GM18520 (cell line): ENCODE results near the gene CIITA.

ENCODE experiments used
- ATAC-seq: cut with Tn5 transposase; IDR thresholded peaks from one replicate; pipeline ENCODE4 v1.9.1; 2021; ENCODE audit not compliant: unreplicated experiment

Gene CIITA

GRCh38 chr16:10978871-10979446, 102.0 kb downstream of the CIITA start:
- ATAC-seq: no peak

DNA sequence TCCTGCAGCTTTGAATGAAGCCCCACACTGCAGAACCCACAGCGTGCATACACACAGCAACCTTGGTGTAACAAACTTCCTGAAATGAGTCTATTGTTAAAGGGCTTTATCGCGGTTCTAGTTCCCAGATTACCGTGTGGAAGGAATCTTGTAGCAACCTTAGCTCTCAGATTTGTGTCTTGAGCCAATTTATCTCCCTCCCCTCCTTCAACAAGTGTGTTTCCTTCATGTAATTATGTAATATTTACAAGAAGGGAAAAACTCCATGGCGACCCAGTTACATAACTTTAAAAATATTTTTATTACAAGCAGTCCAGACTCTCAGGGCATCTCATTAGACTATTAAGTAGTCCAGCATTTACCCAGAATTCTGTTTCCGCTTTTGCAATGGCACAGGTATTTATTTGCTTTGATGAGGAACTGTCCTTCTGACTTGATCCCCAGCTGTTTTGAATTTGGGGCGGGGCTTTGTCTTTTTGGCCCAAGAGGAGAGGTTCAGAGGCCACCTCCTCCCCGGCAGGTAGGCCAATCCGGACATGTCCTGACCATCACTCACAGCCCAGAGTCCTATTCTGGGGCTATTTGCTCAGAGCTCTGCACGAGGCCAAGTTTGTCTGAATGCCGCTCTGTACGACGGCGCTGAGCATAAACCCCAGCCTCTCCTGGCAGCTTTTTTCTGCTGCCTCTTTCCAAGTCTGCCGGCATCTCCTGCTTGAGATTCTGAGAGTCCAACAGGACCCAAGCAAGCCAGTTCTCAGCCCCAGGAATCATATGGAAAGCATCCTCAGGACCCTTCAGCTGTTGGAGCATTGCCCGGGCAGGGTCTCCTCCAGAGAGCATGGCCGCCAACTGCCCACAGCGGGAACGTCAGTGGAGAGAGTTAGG, 103.0 kb downstream of the CIITA start:
- no peak for ATAC-seq

GRCh38 chr16:10980813-10981212, 103.8 kb downstream of the CIITA start:
- no peak for ATAC-seq

GRCh38 chr16:10981697-10982216, 104.8 kb downstream of the CIITA start:
- ATAC-seq: peak; percentile 65

GRCh38 chr16:10982465-10983150, 105.6 kb downstream of the CIITA start:
- ATAC-seq: no peak

GRCh38 chr16:10983159-10983558, 106.2 kb downstream of the CIITA start:
- no peak for ATAC-seq

DNA sequence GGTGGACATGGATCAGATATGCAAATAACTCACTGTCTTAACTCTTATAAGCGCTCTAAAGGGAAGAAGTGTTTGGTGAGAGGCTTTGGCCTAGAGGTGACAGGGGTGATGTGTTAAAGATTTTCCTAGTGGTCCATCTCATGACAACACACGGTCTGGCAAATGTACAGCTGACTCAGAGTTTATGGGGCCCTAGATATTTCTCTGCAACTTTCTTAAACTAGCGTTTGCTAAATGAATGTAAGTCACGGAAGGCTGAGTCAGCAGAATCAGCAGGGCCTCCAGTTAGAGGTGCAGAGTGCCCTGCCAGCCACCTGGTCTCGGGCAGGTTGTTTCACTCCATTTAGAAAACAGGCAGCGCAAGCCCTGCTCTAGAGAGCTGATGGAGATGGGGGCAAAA, 107.5 kb downstream of the CIITA start:
- ATAC-seq: no peak
